Ascending aorta (tissue), 2 donors: Measurements from ENCODE around the gene NSL1. TPM values are rescaled to one million over a fixed set of nuclear protein-coding genes. Genes with fewer than 3 reads are reported as not detected.

Source experiments
- DNase-seq, 2 donors: peaks; one replicate each; pipeline ENCODE4 v3.0.0-alpha.2; 2019; ENCODE audit warnings: low spot score in 2 of 2
- H3K27ac ChIP-seq, 2 donors: fragments of 200-600 bp; sonication (generic); one replicate each; pipeline ENCODE4 v1.5.1; 2016 to 2017; ENCODE audit warnings: mild to moderate bottlenecking in 1 of 2
- H3K27me3 ChIP-seq: fragments of 200-600 bp; sonication (generic); one replicate; pipeline ENCODE4 v1.5.1; 2017
- H3K36me3 ChIP-seq, 2 donors: fragments of 200-600 bp; sonication (generic); one replicate each; pipeline ENCODE4 v1.5.1; 2016
- H3K4me1 ChIP-seq, 2 donors: fragments of 200-600 bp; sonication (generic); one replicate each; pipeline ENCODE4 v1.5.1; 2016 to 2017; ENCODE audit warnings: mild to moderate bottlenecking in 1 of 2
- H3K4me3 ChIP-seq, 2 donors: fragments of 200-600 bp; sonication (generic); one replicate each; pipeline ENCODE4 v1.5.1; 2016 to 2017; ENCODE audit warnings: mild to moderate bottlenecking in 1 of 2
- H3K9me3 ChIP-seq, 2 donors: fragments of 200-600 bp; sonication (generic); one replicate each; pipeline ENCODE4 v1.5.1; 2016
- CTCF ChIP-seq, 3 experiments: fragments of 200-600 bp in 2 of 3; fragments of 450-650 bp in 1 of 3; sonication (generic) in 2 of 3; IDR thresholded peaks; one replicate each; pipeline ENCODE4 v1.5.1; 2016 to 2019; ENCODE audit warnings: antibody characterized with exemption in 3 of 3, mild to moderate bottlenecking in 1 of 3, moderate library complexity in 1 of 3
- intact Hi-C: fragments of 100-400 bp; cut with DNase I; formaldehyde crosslinking; loops from one replicate; pipeline ENCODE4 v1.15.1; 2023
- total RNA-seq: library from RNA; depleted of rRNA; stranded (reverse); fragments of >200 nt; gene quantifications from one replicate; pipeline ENCODE4 v1.1.0, GENCODE V29; 2016

Gene NSL1
- total RNA-seq, 1 donor from 2014 or later = 69.1 TPM

GRCh38 chr1:212700892-212701819 lies 90.4 kb downstream of the NSL1 start:
- H3K4me3 ChIP-seq = peak overlapping the region; percentile 73 to 90
- H3K27me3 ChIP-seq = no peaks in the 10 kb centered on the region
- no peaks in the 10 kb centered on the region for H3K9me3 ChIP-seq
- peak in 1 of 3 experiments; percentile 14 for TF ChIP-seq CTCF (IDR thresholded peaks at IDR 0.05)
- H3K36me3 ChIP-seq = no peaks in the 10 kb centered on the region
- H3K27ac ChIP-seq = peak overlapping the region; percentile 81 to 88
- H3K4me1 ChIP-seq = peaks cover 5 to 13% of the 10 kb centered on the region in 2 donors
- intact Hi-C loops = loop anchor here (2.0 to 10.0 kb wide), 3 partner anchors 92 to 416 kb away; partner anchors contain the start of genes ATF3 and PPP2R5A
- DNase-seq = peak; percentile 10 to 74

GRCh38 chr1:212700223-212700891 lies 91.2 kb downstream of the NSL1 start:
- peaks cover 5 to 13% of the 10 kb centered on the region in 2 donors for H3K4me1 ChIP-seq
- peak overlapping the region; percentile 73 to 90 for H3K4me3 ChIP-seq
- intact Hi-C loops = loop anchor here (2.0 to 10.0 kb wide), 3 partner anchors 92 to 416 kb away; partner anchors contain the start of genes ATF3 and PPP2R5A
- peak overlapping the region; percentile 81 to 88 for H3K27ac ChIP-seq
- DNase-seq = peak; percentile 9 to 80
- TF ChIP-seq CTCF (IDR thresholded peaks at IDR 0.05) = no peak
- no peaks in the 10 kb centered on the region for H3K27me3 ChIP-seq
- H3K9me3 ChIP-seq = no peaks in the 10 kb centered on the region
- H3K36me3 ChIP-seq = no peaks in the 10 kb centered on the region

GRCh38 chr1:212699625-212700222 lies 91.9 kb downstream of the NSL1 start, which contains the start of gene BATF3:
Gene BATF3 (minus strand): TSS chr1:212699840. CDS start chr1:212699762, 78 bp downstream.
- intact Hi-C loops = loop anchor here (1.0 to 10.0 kb wide), 6 partner anchors 35 to 415 kb away; partner anchors contain the start of genes ATF3, NENF and PPP2R5A

GRCh38 chr1:212699104-212699624 lies 92.4 kb downstream of the NSL1 start:
- Histone ChIP-seq H3K4me3 (peak overlapping the region; percentile 73 to 90), H3K27me3 (no peaks in the 10 kb centered on the region), H3K27ac (peak overlapping the region; percentile 81 to 88), H3K36me3 (no peaks in the 10 kb centered on the region), H3K4me1 (peaks cover 5 to 13% of the 10 kb centered on the region in 2 donors), H3K9me3 (no peaks in the 10 kb centered on the region)
- intact Hi-C loops = loop anchor here (1.0 to 2.0 kb wide), 3 partner anchors 34 to 266 kb away; partner anchors contain the start of gene NENF
- peak in 1 of 2 donors; percentile 74 for DNase-seq
- peak in 2 of 3 experiments; percentile 47 to 61 for TF ChIP-seq CTCF (IDR thresholded peaks at IDR 0.05)

More at GRCh38 chr1:212699625-212700222, 91.9 kb downstream of the NSL1 start, which contains the start of gene BATF3:
- DNase-seq = peak in 1 of 2 donors; percentile 79
- peaks cover 5 to 13% of the 10 kb centered on the region in 2 donors for H3K4me1 ChIP-seq
- TF ChIP-seq CTCF (IDR thresholded peaks at IDR 0.05) = no peak
- peak within 1 kb of the TSS; percentile 81 to 88 for H3K27ac ChIP-seq
- H3K9me3 ChIP-seq = no peaks in the 10 kb centered on the region
- no peaks in the 10 kb centered on the region for H3K36me3 ChIP-seq
- H3K27me3 ChIP-seq = no peaks in the 10 kb centered on the region
- peak within 1 kb of the TSS; percentile 73 to 90 for H3K4me3 ChIP-seq
